DND-41 (cell line): Measurements from ENCODE around the gene TOM1.

Experiments
- CTCF ChIP-seq: IDR thresholded peaks from 2 replicates; pipeline ENCODE4 v1.5.1; 2012; ENCODE audit warnings: borderline replicate concordance, low read length, moderate library complexity, mild to moderate bottlenecking; ENCODE audit not compliant: poor library complexity, severe bottlenecking; ENCODE audit errors: extremely low read depth
- EZH2 ChIP-seq: IDR thresholded peaks from 3 replicates; pipeline ENCODE4 v1.6.1; 2012; ENCODE audit warnings: borderline replicate concordance, low read depth, mild to moderate bottlenecking, moderate library complexity, low read length, inconsistent platforms; ENCODE audit not compliant: severe bottlenecking

- TF ChIP-seq CTCF (no peak), EZH2 (no peak)
These were observed 70.3 kb downstream of the TOM1 start for GRCh38 chr22:35369996-35370395.
